ENCODE data around the gene CFAP46. TPM values are rescaled to one million over a fixed set of nuclear protein-coding genes. Genes with fewer than 3 reads are reported as not detected.

The CFAP46 gene
- total and polyA plus RNA-seq, 2 of the 8 experiments (the other 6 are each of a cell fraction or from before 2014, with no cell fraction given): 2.6 to 4.8 TPM

- H3K79me1 ChIP-seq (ENCODE audit: low read depth, low read length): no peaks in the 10 kb centered on the region
- no peaks in the 10 kb centered on the region for H3K23me2 ChIP-seq (ENCODE audit: low read depth, low read length)
- no peak overlapping the region for H2BK15ac ChIP-seq (ENCODE audit: low read length)
- no peak overlapping the region for H2AK5ac ChIP-seq (ENCODE audit: low read depth, low read length)
- H3K4me3 ChIP-seq (ENCODE audit: extremely low read depth in 1 of 4, insufficient read depth in 2 of 4, low read depth in 3 of 4, low read length in 4 of 4): no peak overlapping the region
- POLR2A ChIA-PET (ENCODE audit: partially characterized antibody): interaction anchor here (0.6 kb wide), 1 partner anchor 132 kb away, joined by 3 read pairs; no protein-coding TSS in a partner anchor
- H4K8ac ChIP-seq (ENCODE audit: extremely low read depth, insufficient read depth, low read length): no peak overlapping the region; the same call in 1 of the 2 replicates
- H3K36me3 ChIP-seq (ENCODE audit: control insufficient read depth in 2 of 4, insufficient read depth in 4 of 4, low read length in 3 of 4): no peaks in the 10 kb centered on the region
- no peak overlapping the region for H4K5ac ChIP-seq (ENCODE audit: insufficient read length, low read depth, low read length)
- H3K4ac ChIP-seq (replicated peaks; ENCODE audit: insufficient read length, low read depth, low read length): no peak overlapping the region
- no peak overlapping the region for H2BK20ac ChIP-seq (ENCODE audit: low read length)
- TF ChIP-seq POU5F1 (IDR thresholded peaks at IDR 0.05; ENCODE audit: low read depth, low read length): no peak
- no peak for TF ChIP-seq KDM5A (IDR thresholded peaks at IDR 0.05; ENCODE audit: low read length)
- no peak for TF ChIP-seq SUZ12 (IDR thresholded peaks at IDR 0.05; ENCODE audit: low read length)
- TF ChIP-seq BRCA1 (IDR thresholded peaks at IDR 0.05; ENCODE audit: low read depth, low read length): no peak
- no peak for TF ChIP-seq NRF1 (IDR thresholded peaks at IDR 0.05; ENCODE audit: low read depth, low read length)
- TF ChIP-seq HDAC2 (IDR thresholded peaks at IDR 0.05; ENCODE audit: borderline replicate concordance in 1 of 2, low read depth in 2 of 2, low read length in 2 of 2): no peak
- TF ChIP-seq NANOG (IDR thresholded peaks at IDR 0.05; ENCODE audit: insufficient read depth, low read depth, low read length, poor library complexity, severe bottlenecking): no peak
- no peak for TF ChIP-seq BACH1 (IDR thresholded peaks at IDR 0.05; ENCODE audit: low read length)
- TF ChIP-seq KDM1A (IDR thresholded peaks at IDR 0.05; ENCODE audit: borderline replicate concordance, low read length): no peak
- H4K20me1 ChIP-seq (replicated peaks in 1 of 2; ENCODE audit: control insufficient read depth in 1 of 2, insufficient read depth in 2 of 2, low read length in 2 of 2): peaks cover 0 to 6% of the 10 kb centered on the region in 2 experiments
- H3K79me2 ChIP-seq (ENCODE audit: control insufficient read depth in 1 of 2, insufficient read depth in 2 of 2, low read length in 2 of 2): no peaks in the 10 kb centered on the region
- H3K4me1 ChIP-seq (replicated peaks in 1 of 4; ENCODE audit: control insufficient read depth in 3 of 4, insufficient read depth in 4 of 4, low read length in 3 of 4): no peaks in the 10 kb centered on the region; a peak in 1 of 7 replicates
- FAIRE-seq: no peak
- H4K91ac ChIP-seq (replicated peaks; ENCODE audit: insufficient read length, low read length): no peak overlapping the region
- no peak for DNase-seq (ENCODE audit: low read depth in 1 of 2, low spot score in 2 of 2)
- no peak overlapping the region for H3K4me2 ChIP-seq (ENCODE audit: insufficient read depth in 1 of 2, low read depth in 2 of 2, low read length in 2 of 2)
- H3K27ac ChIP-seq (ENCODE audit: low read depth, low read length): no peak overlapping the region
- H3K9ac ChIP-seq (replicated peaks in 1 of 4; ENCODE audit: extremely low read depth in 1 of 4, low read depth in 3 of 4, low read length in 3 of 4): no peak overlapping the region
- H2BK5ac ChIP-seq (ENCODE audit: low read depth, low read length): no peak overlapping the region
- H3K56ac ChIP-seq (replicated peaks; ENCODE audit: insufficient read length, low read depth, low read length): no peak overlapping the region
- H3K9me3 ChIP-seq (ENCODE audit: insufficient read depth in 2 of 2, low read depth in 1 of 2, low read length in 1 of 2): peaks cover 8 to 12% of the 10 kb centered on the region in 2 experiments; a peak in 2 of 4 replicates
- H2AFZ ChIP-seq (ENCODE audit: low read length): no peak overlapping the region
- no peak overlapping the region for H3K18ac ChIP-seq (ENCODE audit: extremely low read depth, low read length)
- H2BK120ac ChIP-seq (replicated peaks; ENCODE audit: low read depth, low read length): no peak overlapping the region
- no peak overlapping the region for H3K23ac ChIP-seq (ENCODE audit: insufficient read length)
- H2BK12ac ChIP-seq (ENCODE audit: low read depth, low read length): no peak overlapping the region
- 89% methylated on average over 10 of the region's 11 CpGs; no CpG with 5 or more reads in 1 of the 2 experiments for WGBS, 2 experiments (ENCODE audit: extremely low coverage in 1 of 2, insufficient coverage in 1 of 2, insufficient read length in 1 of 2, insufficient replicate concordance in 2 of 2, low coverage in 1 of 2, low lambda C conversion rate in 2 of 2, missing lambda C conversion rate in 1 of 2)
- CTCF ChIA-PET (ENCODE audit: partially characterized antibody): interaction anchor here (0.8 kb wide), 1 partner anchor 109 kb away, joined by 5 read pairs; no protein-coding TSS in a partner anchor
- H3K14ac ChIP-seq (ENCODE audit: insufficient read length): no peak overlapping the region
- no peaks in the 10 kb centered on the region for H3K27me3 ChIP-seq (replicated peaks in 1 of 4; ENCODE audit: control insufficient read depth in 3 of 4, extremely low read depth in 1 of 4, insufficient read depth in 3 of 4, low read length in 3 of 4)
Measured at GRCh38 chr10:132764108-132764507, 178.3 kb downstream of the CFAP46 start.
